IMR-90 (cell line): ENCODE results near the gene SEC23IP. TPM values are rescaled to one million over a fixed set of nuclear protein-coding genes. Genes with fewer than 3 reads are reported as not detected.

ENCODE experiments used
- ATAC-seq: fragments of 200-7000 bp; cut with Tn5 transposase; 2 replicates; pipeline ENCODE4 v1.9.1; 2020; ENCODE audit warnings: low read depth, mild to moderate bottlenecking, moderate library complexity
- BruUV-seq: library from RNA; stranded (reverse); fragments of 400-500 nt; replicated peaks from 2 replicates; lab custom pipeline; 2021; lab: Mats Ljungman, UMichigan
- CTCF ChIA-PET: fragments of 300-600 bp; formaldehyde crosslinking; extraction: SDS; loops from one replicate; lab custom pipeline; 2021; ENCODE audit warnings: antibody characterized with exemption; lab: Yijun Ruan, JAX
- POLR2A ChIA-PET: fragments of 300-600 bp; sonication (Branson Sonifier 250); formaldehyde crosslinking; loops from one replicate; lab custom pipeline; 2022; ENCODE audit warnings: antibody characterized with exemption; ENCODE audit not compliant: unreplicated experiment; lab: Charles Lee
- DNase-seq: peaks from one replicate; pipeline ENCODE4 v3.0.0; 2013
- H2AFZ ChIP-seq: replicated peaks from 2 replicates; pipeline ENCODE3; 2013; ENCODE audit warnings: low read length, mild to moderate bottlenecking; ENCODE audit not compliant: poor library complexity
- H2AK5ac ChIP-seq: 2 replicates; pipeline ENCODE4 v1.6.1; 2013; ENCODE audit warnings: low read depth, low read length, inconsistent platforms
- H2AK9ac ChIP-seq: replicated peaks from 2 replicates; pipeline ENCODE3; 2013; ENCODE audit warnings: mild to moderate bottlenecking, low read depth, low read length, moderate library complexity; ENCODE audit not compliant: poor library complexity
- H2BK120ac ChIP-seq: 2 replicates; pipeline ENCODE4 v1.6.1; 2013; ENCODE audit warnings: low read depth, low read length, inconsistent platforms
- H2BK15ac ChIP-seq: 3 replicates; pipeline ENCODE4 v1.6.1; 2013; ENCODE audit warnings: low read depth, low read length, inconsistent platforms
- H2BK20ac ChIP-seq: 2 replicates; pipeline ENCODE4 v1.6.1; 2013; ENCODE audit warnings: low read depth, mild to moderate bottlenecking, inconsistent platforms, low read length, moderate library complexity
- H2BK5ac ChIP-seq: 2 replicates; pipeline ENCODE4 v1.6.1; 2013; ENCODE audit warnings: mild to moderate bottlenecking, low read depth, low read length, inconsistent platforms; ENCODE audit not compliant: poor library complexity, severe bottlenecking
- H3K14ac ChIP-seq: replicated peaks from 2 replicates; pipeline ENCODE4 v1.6.1; 2013; ENCODE audit warnings: low read depth, low read length, inconsistent platforms
- H3K18ac ChIP-seq: 2 replicates; pipeline ENCODE4 v1.6.1; 2013; ENCODE audit warnings: low read depth, low read length, control low read depth
- H3K23ac ChIP-seq: 2 replicates; pipeline ENCODE4 v1.6.1; 2013; ENCODE audit warnings: low read depth, low read length, inconsistent platforms
- H3K27ac ChIP-seq: 2 replicates; pipeline ENCODE4 v1.5.1; 2013; ENCODE audit warnings: mild to moderate bottlenecking, control low read depth, low read length; ENCODE audit not compliant: insufficient read depth
- H3K27me3 ChIP-seq: 2 replicates; pipeline ENCODE4 v1.6.1; 2013; ENCODE audit warnings: low read length; ENCODE audit not compliant: control insufficient read depth, insufficient read depth
- H3K36me3 ChIP-seq: 2 replicates; pipeline ENCODE4 v1.6.1; 2013; ENCODE audit warnings: low read length, mixed read lengths; ENCODE audit not compliant: control insufficient read depth, insufficient read depth
- H3K4ac ChIP-seq: 2 replicates; pipeline ENCODE4 v1.6.1; 2013; ENCODE audit warnings: low read depth, low read length, inconsistent platforms
- H3K4me1 ChIP-seq: 2 replicates; pipeline ENCODE4 v1.6.1; 2013; ENCODE audit warnings: low read length, mixed read lengths; ENCODE audit not compliant: control insufficient read depth, insufficient read depth
- H3K4me2 ChIP-seq: 2 replicates; pipeline ENCODE4 v1.6.1; 2013; ENCODE audit warnings: low read depth, mild to moderate bottlenecking, control low read depth, low read length, moderate library complexity
- H3K4me3 ChIP-seq: 2 replicates; pipeline ENCODE4 v1.5.1; 2013; ENCODE audit warnings: low read depth, mild to moderate bottlenecking, control low read depth, low read length, moderate library complexity; ENCODE audit not compliant: insufficient read depth
- H3K56ac ChIP-seq: 2 replicates; pipeline ENCODE4 v1.6.1; 2013; ENCODE audit warnings: low read length, inconsistent platforms; ENCODE audit not compliant: insufficient read depth; ENCODE audit errors: extremely low read depth
- H3K79me1 ChIP-seq, 2 experiments: 2 replicates each; pipeline ENCODE4 v1.6.1; 2013; ENCODE audit warnings: low read length in 2 of 2, inconsistent platforms in 1 of 2, low read depth in 1 of 2
- H3K9ac ChIP-seq: 2 replicates; pipeline ENCODE4 v1.6.1; 2013; ENCODE audit warnings: low read depth, low read length, control low read depth
- H3K9me1 ChIP-seq: 2 replicates; pipeline ENCODE4 v1.6.1; 2013; ENCODE audit warnings: low read length, inconsistent platforms; ENCODE audit not compliant: insufficient read depth
- H3K9me3 ChIP-seq: 2 replicates; pipeline ENCODE4 v1.6.1; 2013; ENCODE audit warnings: low read length; ENCODE audit not compliant: control insufficient read depth, insufficient read depth
- H4K20me1 ChIP-seq: 2 replicates; pipeline ENCODE4 v1.6.1; 2013; ENCODE audit warnings: low read length, inconsistent platforms; ENCODE audit not compliant: insufficient read depth
- H4K5ac ChIP-seq: 2 replicates; pipeline ENCODE4 v1.6.1; 2013; ENCODE audit warnings: mild to moderate bottlenecking, low read depth, low read length, control low read depth
- H4K8ac ChIP-seq, 2 experiments: 2 replicates each; pipeline ENCODE4 v1.6.1; 2013; ENCODE audit warnings: low read depth in 2 of 2, low read length in 2 of 2, control low read depth in 1 of 2, inconsistent platforms in 1 of 2
- H4K91ac ChIP-seq: 2 replicates; pipeline ENCODE4 v1.6.1; 2013; ENCODE audit warnings: low read depth, low read length, inconsistent platforms; ENCODE audit not compliant: insufficient read depth
- BHLHE40 ChIP-seq: fragments of 150-350 bp; IDR thresholded peaks from 2 replicates; pipeline ENCODE4 v1.6.1; 2016; ENCODE audit warnings: mild to moderate bottlenecking, low read depth, low read length
- CEBPB ChIP-seq: IDR thresholded peaks from 2 replicates; pipeline ENCODE4 v1.6.1; 2012; ENCODE audit warnings: low read depth, low read length, improper control_type of control experiment
- CHD1 ChIP-seq: IDR thresholded peaks from 2 replicates; pipeline ENCODE4 v1.6.1; 2012; ENCODE audit warnings: low read depth, low read length, improper control_type of control experiment
- FOS ChIP-seq: fragments of 150-350 bp; IDR thresholded peaks from 2 replicates; pipeline ENCODE4 v1.6.1; 2016; ENCODE audit warnings: low read depth, low read length
- MAFK ChIP-seq: IDR thresholded peaks from 2 replicates; pipeline ENCODE4 v1.6.1; 2012; ENCODE audit warnings: low read depth, low read length, improper control_type of control experiment
- POLR2A ChIP-seq: IDR thresholded peaks from 2 replicates; pipeline ENCODE4 v1.6.1; 2012; ENCODE audit warnings: mild to moderate bottlenecking, low read depth, low read length
- RAD21 ChIP-seq: IDR thresholded peaks from 2 replicates; pipeline ENCODE4 v1.6.1; 2012; ENCODE audit warnings: low read length, improper control_type of control experiment
- WGBS, 2 experiments: methylation state at CpG; one replicate each; pipeline versions ENCODE4 v1.1.5 to v1.1.7; 2013; ENCODE audit warnings: missing lambda C conversion rate in 2 of 2; ENCODE audit not compliant: insufficient read length in 1 of 2; ENCODE audit errors: extremely low coverage in 2 of 2; 5-methylcytosine and 5-hydroxymethylcytosine counted together
- dilution Hi-C: fragments of 300-500 bp; cut with HindIII; formaldehyde crosslinking; loops from one replicate; pipeline ENCODE4 v1.14.3; 2018; ENCODE audit warnings: low sequenced_read_pairs; ENCODE audit not compliant: unreplicated experiment
- in situ Hi-C: fragments of 300-500 bp; cut with MboI; formaldehyde crosslinking; loops from 3 replicates; pipeline ENCODE4 v1.14.3; 2019; ENCODE audit warnings: low sequenced_read_pairs, inconsistent platforms, mixed read lengths
- intact Hi-C: fragments of 100-400 bp; cut with micrococcal nuclease; formaldehyde crosslinking; loops from 2 replicates; pipeline ENCODE4 v1.10.0; 2022
- polyA plus RNA-seq, 3 experiments: library from polyadenylated mRNA; depleted of rRNA; stranded (reverse); fragments of >200 nt; gene quantifications; 2 replicates each; pipeline ENCODE4 v1.2.3, GENCODE V29; 2012; ENCODE audit warnings: low replicate concordance in 1 of 3
- total RNA-seq: library from RNA; depleted of rRNA; stranded (reverse); fragments of >200 nt; gene quantifications from 2 replicates; pipeline ENCODE4 v1.2.3, GENCODE V29; 2012
- TF ChIP-seq, protein P1 (sequence below): conservative IDR thresholded peaks from 2 replicates; pipeline ENCODE4 v1.5.1; 2012; ENCODE audit warnings: mild to moderate bottlenecking, low read depth, low read length, improper control_type of control experiment
- TF ChIP-seq, protein P2 (sequence below): fragments of 150-350 bp; IDR thresholded peaks from 2 replicates; pipeline ENCODE4 v1.6.1; 2017; ENCODE audit warnings: mild to moderate bottlenecking, antibody characterized with exemption, low read length, low read depth

Gene SEC23IP
- total and polyA plus RNA-seq, 2 of the 4 experiments (the other 2 are of a cell fraction) = 37.4 to 39.8 TPM

DNA sequence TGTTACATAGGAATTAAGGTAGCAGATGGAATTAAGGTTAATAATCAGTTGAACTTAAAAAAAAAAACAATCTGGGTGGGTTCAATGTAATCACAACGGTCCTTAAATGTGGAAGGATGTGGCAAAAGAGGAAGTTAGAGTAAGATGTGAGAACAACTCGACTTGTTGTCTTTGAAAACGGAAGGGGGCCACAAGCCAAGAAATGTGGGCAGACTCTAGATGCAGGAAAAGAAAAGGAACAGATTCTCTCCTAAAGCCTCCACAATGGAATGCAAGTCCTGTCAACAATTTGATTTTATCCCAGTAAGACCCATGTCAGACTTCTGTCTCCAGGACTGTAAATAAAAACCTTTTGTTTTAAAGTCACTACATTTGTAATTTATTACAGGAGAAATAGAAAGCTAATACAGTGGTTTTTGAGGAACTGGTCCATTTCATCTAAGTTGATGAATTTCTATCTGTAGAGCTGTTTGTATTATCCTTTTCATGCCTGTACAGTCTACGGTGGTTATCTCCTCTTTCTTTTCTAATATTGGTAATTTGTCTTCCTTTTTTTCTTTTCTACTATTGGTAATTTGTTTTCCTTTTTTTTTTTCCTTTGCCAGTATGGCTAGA is 28.5 kb upstream of the SEC23IP start (continued):
- TF ChIP-seq, protein P1, sequence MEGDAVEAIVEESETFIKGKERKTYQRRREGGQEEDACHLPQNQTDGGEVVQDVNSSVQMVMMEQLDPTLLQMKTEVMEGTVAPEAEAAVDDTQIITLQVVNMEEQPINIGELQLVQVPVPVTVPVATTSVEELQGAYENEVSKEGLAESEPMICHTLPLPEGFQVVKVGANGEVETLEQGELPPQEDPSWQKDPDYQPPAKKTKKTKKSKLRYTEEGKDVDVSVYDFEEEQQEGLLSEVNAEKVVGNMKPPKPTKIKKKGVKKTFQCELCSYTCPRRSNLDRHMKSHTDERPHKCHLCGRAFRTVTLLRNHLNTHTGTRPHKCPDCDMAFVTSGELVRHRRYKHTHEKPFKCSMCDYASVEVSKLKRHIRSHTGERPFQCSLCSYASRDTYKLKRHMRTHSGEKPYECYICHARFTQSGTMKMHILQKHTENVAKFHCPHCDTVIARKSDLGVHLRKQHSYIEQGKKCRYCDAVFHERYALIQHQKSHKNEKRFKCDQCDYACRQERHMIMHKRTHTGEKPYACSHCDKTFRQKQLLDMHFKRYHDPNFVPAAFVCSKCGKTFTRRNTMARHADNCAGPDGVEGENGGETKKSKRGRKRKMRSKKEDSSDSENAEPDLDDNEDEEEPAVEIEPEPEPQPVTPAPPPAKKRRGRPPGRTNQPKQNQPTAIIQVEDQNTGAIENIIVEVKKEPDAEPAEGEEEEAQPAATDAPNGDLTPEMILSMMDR = no peak

DNA sequence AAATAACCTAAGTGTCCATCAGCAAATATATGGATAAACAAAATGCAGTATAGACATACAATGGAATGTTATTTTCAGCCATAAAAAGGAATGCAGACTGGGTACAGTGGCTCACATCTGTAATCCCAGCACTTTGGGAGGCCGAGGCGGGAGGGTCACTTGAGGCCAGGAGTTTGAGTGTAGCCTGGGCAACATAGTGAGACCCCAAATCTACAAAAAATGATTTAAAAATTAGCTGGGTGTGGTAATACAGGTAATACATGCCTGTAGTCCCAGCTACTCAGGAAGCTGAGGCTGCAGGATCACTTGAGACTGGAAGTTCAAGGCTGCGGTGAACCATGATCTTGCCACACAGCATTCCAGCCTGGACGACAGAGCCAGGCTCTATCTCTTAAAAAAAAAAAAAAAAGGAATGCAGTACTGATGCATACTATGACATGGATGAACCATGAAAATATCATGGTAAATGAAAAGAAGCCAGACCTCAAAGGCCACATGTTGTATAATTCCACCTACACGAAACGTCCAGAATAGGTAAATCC is 26.8 kb upstream of the SEC23IP start:
- ATAC-seq (no peak), DNase-seq (no peak)
- H3K4me3 ChIP-seq = no peak overlapping the region
- no peak overlapping the region for H4K8ac ChIP-seq
- H3K27me3 ChIP-seq = no peaks in the 10 kb centered on the region
- H3K79me1 ChIP-seq = peaks cover 0 to 39% of the 10 kb centered on the region in 2 experiments; a peak in 2 of 4 replicates
- H3K18ac ChIP-seq = no peak overlapping the region
- H4K20me1 ChIP-seq = peaks cover 79% of the 10 kb centered on the region
- no peaks in the 10 kb centered on the region for H3K36me3 ChIP-seq
- no peak overlapping the region for H3K4me2 ChIP-seq
- H3K4me1 ChIP-seq = peaks cover 2% of the 10 kb centered on the region; the same call in 1 of the 2 replicates
- H4K5ac ChIP-seq = no peak overlapping the region
- H3K27ac ChIP-seq = no peak overlapping the region
- no peak overlapping the region for H3K14ac ChIP-seq
- no peak overlapping the region for H3K9ac ChIP-seq
- no peak overlapping the region for H3K56ac ChIP-seq
- 60% methylated on average over 1 of the region's 6 CpGs; no CpG with 5 or more reads in 1 of the 2 experiments for WGBS, 2 experiments
- dilution Hi-C loops = no loop called here
- ChIA-PET CTCF (no interaction called here), POLR2A (no interaction called here)
- no peak overlapping the region for H2AFZ ChIP-seq
- no peak overlapping the region for H2AK9ac ChIP-seq
- H2BK120ac ChIP-seq = no peak overlapping the region
- no peak overlapping the region for H3K23ac ChIP-seq
- peaks cover 6% of the 10 kb centered on the region; the same call in 1 of the 2 replicates for H3K9me1 ChIP-seq
- H4K91ac ChIP-seq = no peak overlapping the region
- intact Hi-C loops = no loop called here
- H2AK5ac ChIP-seq = no peak overlapping the region
- no peak overlapping the region for H2BK20ac ChIP-seq
- 0 out of 2 replicates have a peak, but pooled peaks cover 2% of the 10 kb centered on the region for H3K9me3 ChIP-seq
- H2BK15ac ChIP-seq = no peak overlapping the region
- no peak overlapping the region for H2BK5ac ChIP-seq
- in situ Hi-C loops = loop anchor here (25.0 kb wide), 1 partner anchor 678 kb away; the partner anchor contains the start of gene PRDX3
- no peak for TF ChIP-seq MAFK
- no peak for TF ChIP-seq FOS
- TF ChIP-seq POLR2A = no peak
- TF ChIP-seq, protein P2, sequence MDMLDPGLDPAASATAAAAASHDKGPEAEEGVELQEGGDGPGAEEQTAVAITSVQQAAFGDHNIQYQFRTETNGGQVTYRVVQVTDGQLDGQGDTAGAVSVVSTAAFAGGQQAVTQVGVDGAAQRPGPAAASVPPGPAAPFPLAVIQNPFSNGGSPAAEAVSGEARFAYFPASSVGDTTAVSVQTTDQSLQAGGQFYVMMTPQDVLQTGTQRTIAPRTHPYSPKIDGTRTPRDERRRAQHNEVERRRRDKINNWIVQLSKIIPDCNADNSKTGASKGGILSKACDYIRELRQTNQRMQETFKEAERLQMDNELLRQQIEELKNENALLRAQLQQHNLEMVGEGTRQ = no peak
- TF ChIP-seq RAD21 = no peak
- TF ChIP-seq CHD1 = no peak
- TF ChIP-seq BHLHE40 = no peak
- TF ChIP-seq CEBPB = no peak
- no peak overlapping the region for H3K4ac ChIP-seq
- no TSS peak for BruUV-seq
